Lower leg skin (tissue), 4 donors: ENCODE results near the gene PNPLA2. TPM values are rescaled to one million over a fixed set of nuclear protein-coding genes. Genes with fewer than 3 reads are reported as not detected.

ENCODE experiments used
- DNase-seq, 2 donors: peaks; one replicate each; pipeline ENCODE4 v3.0.0-alpha.2; 2019; ENCODE audit warnings: low spot score in 2 of 2
- H3K4me3 ChIP-seq: fragments of 200-600 bp; sonication (generic); 2 replicates; pipeline ENCODE4 v1.5.1; 2017; ENCODE audit warnings: mild to moderate bottlenecking, low read depth; ENCODE audit not compliant: poor library complexity, severe bottlenecking
- POLR2A ChIP-seq, 2 donors: fragments of 450-650 bp; IDR thresholded peaks; one replicate each; pipeline ENCODE4 v1.6.1; 2016 to 2017; ENCODE audit warnings: antibody characterized with exemption in 2 of 2, mild to moderate bottlenecking in 1 of 2, moderate library complexity in 1 of 2
- WGBS, 2 donors: methylation state at CpG; one replicate each; pipeline ENCODE4 v1.1.5; 2018; 5-methylcytosine and 5-hydroxymethylcytosine counted together
- intact Hi-C: fragments of 100-400 bp; cut with DNase I; formaldehyde crosslinking; loops from one replicate; pipeline ENCODE4 v1.15.0; 2023; ENCODE audit warnings: low total_unique reads
- total RNA-seq, 4 donors: library from RNA; depleted of rRNA; stranded (reverse); fragments of >200 nt; gene quantifications; one replicate each; pipeline ENCODE4 v1.1.0, GENCODE V29; 2016
- TF ChIP-seq, protein P1 (sequence below), 3 donors: fragments of 450-650 bp; IDR thresholded peaks; one replicate each; pipeline ENCODE4 v1.5.1; 2016; ENCODE audit warnings: antibody characterized with exemption in 3 of 3, mild to moderate bottlenecking in 3 of 3, moderate library complexity in 2 of 3

The PNPLA2 gene
- total RNA-seq, 4 donors from 2014 or later: 55.5 to 99.7 (median 72.4) TPM

DNA sequence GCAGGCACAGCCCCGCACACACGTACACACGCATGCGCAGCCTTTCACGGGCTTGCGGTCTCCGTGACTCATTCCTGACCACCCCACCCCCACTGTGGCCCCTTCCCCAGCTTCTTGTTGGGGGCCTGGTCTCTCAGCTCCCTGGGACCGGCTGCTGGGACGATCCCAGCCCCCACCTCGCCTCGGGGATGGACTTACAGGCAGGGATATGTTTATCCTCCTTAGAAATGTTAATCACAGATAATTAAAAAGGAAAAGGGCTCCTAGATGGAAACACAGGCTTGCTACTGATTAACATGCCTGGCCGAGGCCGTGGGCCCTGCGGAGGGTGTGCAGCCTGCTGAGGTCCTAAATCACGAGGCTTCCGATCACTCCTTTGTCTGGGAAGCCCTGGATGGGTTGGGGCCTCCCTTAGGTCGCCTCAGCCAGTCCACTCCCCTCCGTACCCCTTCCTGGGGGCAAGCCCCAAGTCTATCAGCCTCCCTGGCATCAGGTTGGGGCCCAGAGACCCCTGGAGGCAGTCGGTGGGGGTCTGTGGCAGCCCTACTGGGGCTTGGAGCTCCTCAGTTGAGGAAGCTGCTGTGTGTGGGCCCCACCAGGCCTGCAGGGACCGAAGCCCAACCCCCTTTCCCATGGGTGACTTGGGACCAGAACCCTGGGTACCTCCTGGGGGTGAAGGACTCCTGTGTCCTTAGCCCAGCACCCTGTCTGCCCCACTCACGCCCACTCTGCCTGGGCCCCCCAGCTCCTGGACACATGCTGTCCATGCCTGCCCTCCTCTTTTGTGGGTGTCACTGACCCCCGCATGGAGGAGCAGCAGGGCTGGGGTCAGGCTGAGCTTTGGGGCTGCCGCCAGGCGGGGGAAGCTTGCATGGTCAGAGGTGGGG lies 44.6 kb downstream of the PNPLA2 start:
- no peak overlapping the region for H3K4me3 ChIP-seq
- no peak for DNase-seq
- TF ChIP-seq POLR2A (IDR thresholded peaks at IDR 0.05): no peak
- TF ChIP-seq, protein P1, sequence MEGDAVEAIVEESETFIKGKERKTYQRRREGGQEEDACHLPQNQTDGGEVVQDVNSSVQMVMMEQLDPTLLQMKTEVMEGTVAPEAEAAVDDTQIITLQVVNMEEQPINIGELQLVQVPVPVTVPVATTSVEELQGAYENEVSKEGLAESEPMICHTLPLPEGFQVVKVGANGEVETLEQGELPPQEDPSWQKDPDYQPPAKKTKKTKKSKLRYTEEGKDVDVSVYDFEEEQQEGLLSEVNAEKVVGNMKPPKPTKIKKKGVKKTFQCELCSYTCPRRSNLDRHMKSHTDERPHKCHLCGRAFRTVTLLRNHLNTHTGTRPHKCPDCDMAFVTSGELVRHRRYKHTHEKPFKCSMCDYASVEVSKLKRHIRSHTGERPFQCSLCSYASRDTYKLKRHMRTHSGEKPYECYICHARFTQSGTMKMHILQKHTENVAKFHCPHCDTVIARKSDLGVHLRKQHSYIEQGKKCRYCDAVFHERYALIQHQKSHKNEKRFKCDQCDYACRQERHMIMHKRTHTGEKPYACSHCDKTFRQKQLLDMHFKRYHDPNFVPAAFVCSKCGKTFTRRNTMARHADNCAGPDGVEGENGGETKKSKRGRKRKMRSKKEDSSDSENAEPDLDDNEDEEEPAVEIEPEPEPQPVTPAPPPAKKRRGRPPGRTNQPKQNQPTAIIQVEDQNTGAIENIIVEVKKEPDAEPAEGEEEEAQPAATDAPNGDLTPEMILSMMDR (IDR thresholded peaks at IDR 0.05): no peak
- intact Hi-C loops: no loop called here
- WGBS, 2 donors: 91% methylated on average over 21 to 24 of the region's 24 CpGs

DNA sequence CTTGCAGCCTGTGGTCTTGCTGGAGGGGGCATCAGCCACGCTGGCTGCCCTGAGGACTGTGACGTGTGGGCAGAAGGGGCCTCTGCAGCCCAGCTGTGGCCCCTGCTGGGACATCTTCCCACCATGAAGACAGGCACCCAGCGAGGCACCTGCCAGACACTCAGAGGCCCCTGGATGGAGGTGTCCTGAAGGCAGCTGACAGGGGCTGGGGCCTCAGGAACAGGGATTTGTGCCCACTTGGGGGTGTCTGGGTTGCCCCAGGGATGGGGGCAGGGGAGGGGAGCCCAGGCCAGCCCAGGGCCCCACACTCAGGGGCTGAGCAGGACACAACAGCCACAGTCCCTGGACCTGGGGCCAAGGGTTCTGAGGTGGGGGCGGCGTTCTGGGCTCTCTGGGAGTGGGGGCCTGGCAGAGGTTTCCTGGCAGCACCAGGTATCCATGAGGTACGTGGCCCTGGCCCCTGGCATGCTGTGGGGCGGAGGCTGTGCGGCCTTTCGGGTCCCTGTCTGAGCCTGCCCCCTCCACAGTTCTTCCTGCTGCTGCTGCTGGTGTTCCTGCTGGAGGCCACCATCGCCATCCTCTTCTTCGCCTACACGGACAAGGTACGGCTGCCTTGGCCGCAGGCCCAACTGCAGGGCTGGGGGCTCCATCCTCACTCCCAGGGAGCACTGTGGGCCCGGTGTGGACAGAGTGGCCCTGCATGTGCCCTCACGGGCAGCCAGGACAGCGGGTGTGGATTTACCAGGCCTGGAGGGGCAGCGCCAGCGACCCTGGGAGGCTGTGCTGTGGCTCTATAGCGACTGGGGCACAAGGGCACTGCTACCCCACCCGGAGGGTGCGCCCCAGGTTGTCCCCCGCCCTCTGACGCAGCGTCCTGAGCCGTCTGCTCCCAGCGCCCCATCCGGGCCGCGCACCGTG lies 45.5 kb downstream of the PNPLA2 start:
- intact Hi-C loops: no loop called here
- DNase-seq: no peak
- TF ChIP-seq, protein P1 (IDR thresholded peaks at IDR 0.05): no peak
- TF ChIP-seq POLR2A (IDR thresholded peaks at IDR 0.05): no peak
- WGBS, 2 donors: 92% methylated on average over 22 to 31 of the region's 31 CpGs
- no peak overlapping the region for H3K4me3 ChIP-seq

DNA sequence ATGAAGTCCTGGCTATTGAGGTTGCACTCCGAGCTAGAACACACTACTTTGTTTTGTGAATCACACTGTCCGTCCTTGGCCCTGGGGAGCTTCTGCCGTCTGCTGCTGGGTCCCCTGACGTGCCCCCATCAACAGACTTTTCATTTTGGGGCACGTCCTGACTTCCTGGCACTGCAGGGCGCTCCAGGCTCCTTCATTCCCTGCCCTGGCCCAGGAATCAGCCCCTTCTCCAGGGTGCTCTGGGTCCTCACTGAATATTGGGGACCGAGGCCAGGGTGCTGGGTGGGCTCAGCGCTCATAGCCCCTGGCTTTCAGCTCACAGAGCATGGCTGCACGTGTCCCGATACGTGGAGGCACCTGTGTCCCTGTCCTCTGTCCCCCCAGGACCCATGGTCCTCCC lies 46.2 kb downstream of the PNPLA2 start:
- no peak for TF ChIP-seq POLR2A (IDR thresholded peaks at IDR 0.05)
- TF ChIP-seq, protein P1 (IDR thresholded peaks at IDR 0.05): no peak

DNA sequence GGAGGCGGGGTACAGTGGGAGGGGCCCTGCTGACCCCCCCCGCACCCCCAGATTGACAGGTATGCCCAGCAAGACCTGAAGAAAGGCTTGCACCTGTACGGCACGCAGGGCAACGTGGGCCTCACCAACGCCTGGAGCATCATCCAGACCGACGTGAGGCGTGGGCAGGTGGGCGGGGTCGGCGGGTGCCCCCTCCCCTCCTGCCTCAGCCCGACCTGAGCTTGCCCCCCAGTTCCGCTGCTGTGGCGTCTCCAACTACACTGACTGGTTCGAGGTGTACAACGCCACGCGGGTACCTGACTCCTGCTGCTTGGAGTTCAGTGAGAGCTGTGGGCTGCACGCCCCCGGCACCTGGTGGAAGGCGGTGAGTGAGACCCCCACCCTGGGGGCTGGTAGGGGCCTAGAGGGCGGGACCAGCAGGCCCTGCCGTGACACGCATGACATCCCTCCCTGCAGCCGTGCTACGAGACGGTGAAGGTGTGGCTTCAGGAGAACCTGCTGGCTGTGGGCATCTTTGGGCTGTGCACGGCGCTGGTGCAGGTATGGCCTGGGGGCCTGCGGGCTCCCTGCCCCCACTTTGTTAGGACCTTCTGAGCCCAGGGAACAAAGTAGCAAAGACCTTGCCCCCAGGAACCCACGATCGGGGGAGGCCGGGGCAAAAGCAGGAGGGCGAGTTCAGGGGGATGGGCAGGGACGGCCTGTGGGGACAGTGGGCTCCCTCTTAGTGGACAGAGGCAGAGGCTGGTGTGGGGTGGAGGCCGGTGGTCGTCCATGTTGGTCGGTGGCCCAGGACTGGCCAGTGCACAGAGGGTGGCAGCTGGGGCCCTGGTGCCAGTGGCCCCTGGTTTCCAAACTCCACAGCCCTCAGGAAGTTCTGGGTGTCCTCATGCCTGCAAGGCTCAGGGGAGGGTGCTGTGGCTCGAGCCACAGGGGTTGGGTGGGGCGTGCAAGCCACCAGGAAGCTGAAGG lies 47.0 kb downstream of the PNPLA2 start:
- intact Hi-C loops: no loop called here
- DNase-seq: no peak
- H3K4me3 ChIP-seq: no peak overlapping the region
- WGBS, 2 donors: 73 to 77% methylated on average over 30 to 37 of the region's 41 CpGs
- TF ChIP-seq, protein P1 (IDR thresholded peaks at IDR 0.05): no peak
- TF ChIP-seq POLR2A (IDR thresholded peaks at IDR 0.05): no peak

More for the DNA sequence above, 46.2 kb downstream of the PNPLA2 start:
- WGBS, 2 donors: 88 to 89% methylated on average over 10 to 11 of the region's 11 CpGs
- intact Hi-C loops: no loop called here
- no peak for DNase-seq
- no peak overlapping the region for H3K4me3 ChIP-seq

DNA sequence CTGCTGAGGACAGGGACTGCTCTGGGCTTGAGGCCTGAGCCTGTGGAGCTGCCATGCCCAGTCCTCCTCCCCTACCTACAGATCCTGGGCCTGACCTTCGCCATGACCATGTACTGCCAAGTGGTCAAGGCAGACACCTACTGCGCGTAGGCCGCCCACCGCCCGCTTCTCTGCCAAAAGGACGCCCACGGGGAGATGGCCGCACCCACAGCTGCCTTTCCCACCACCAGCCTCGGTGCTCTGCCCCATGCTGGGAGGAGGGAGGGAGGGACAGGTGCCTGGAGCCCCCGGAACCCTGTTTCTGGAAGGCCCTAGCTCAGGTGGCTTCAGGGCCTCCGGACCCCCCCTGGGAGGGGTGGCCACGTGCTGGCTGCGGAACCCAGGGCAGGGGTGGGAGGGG lies 47.8 kb downstream of the PNPLA2 start:
- 82 to 88% methylated on average over 11 to 14 of the region's 14 CpGs for WGBS, 2 donors
- TF ChIP-seq, protein P1 (IDR thresholded peaks at IDR 0.05): no peak
- no peak for TF ChIP-seq POLR2A (IDR thresholded peaks at IDR 0.05)
- intact Hi-C loops: no loop called here
- DNase-seq: no peak
- no peak overlapping the region for H3K4me3 ChIP-seq
